GM13977 (cell line): ENCODE results near the gene LARP1.
"Not testable (repeated sequence)": the region's sequence is repeated elsewhere in the genome, so short reads cannot be mapped to it uniquely, and the experiment has no call there.

Experiments
- DNase-seq: peaks from one replicate; pipeline ENCODE4 v3.0.0; 2012; ENCODE audit warnings: low spot score
- CTCF ChIP-seq: IDR thresholded peaks from 2 replicates; pipeline ENCODE4 v1.5.1; 2012; ENCODE audit warnings: mild to moderate bottlenecking, control low read depth; ENCODE audit not compliant: insufficient read depth; ENCODE audit errors: extremely low read depth, missing control alignments
- in situ Hi-C: fragments of 300-500 bp; cut with MboI; formaldehyde crosslinking; loops from one replicate; pipeline ENCODE4 v1.12.0; 2022; ENCODE audit warnings: low sequenced_read_pairs, low pct_unique_long_range_greater_than_20kb, mixed read lengths, inconsistent platforms; ENCODE audit not compliant: unreplicated experiment

Gene LARP1

GRCh38 chr5:154834053-154834452, 78.9 kb downstream of the LARP1 start:
- no peak for DNase-seq
- no peak for TF ChIP-seq CTCF
- in situ Hi-C loops: no loop called here

GRCh38 chr5:154835701-154836052, 80.5 kb downstream of the LARP1 start:
- DNase-seq, in situ Hi-C loops: not testable (repeated sequence)

GRCh38 chr5:154836225-154836624, 81.0 kb downstream of the LARP1 start:
- no peak for TF ChIP-seq CTCF
- no peak for DNase-seq
- in situ Hi-C loops: no loop called here

- in situ Hi-C loops: no loop called here
- no peak for TF ChIP-seq CTCF
- DNase-seq: no peak
These were observed 82.1 kb downstream of the LARP1 start for GRCh38 chr5:154837009-154837901.

- TF ChIP-seq CTCF: no peak
- in situ Hi-C loops: no loop called here
- DNase-seq: no peak
These were observed 85.5 kb downstream of the LARP1 start for GRCh38 chr5:154840435-154841272.

- no peak for DNase-seq
- in situ Hi-C loops: no loop called here
- no peak for TF ChIP-seq CTCF
These were observed 86.1 kb downstream of the LARP1 start for GRCh38 chr5:154841273-154841661.
